HG02678 (cell line): ENCODE results near the gene TEKT1.

Experiments
- ATAC-seq: cut with Tn5 transposase; IDR thresholded peaks from one replicate; pipeline ENCODE4 v1.9.1; 2021; ENCODE audit warnings: mild to moderate bottlenecking, moderate library complexity; ENCODE audit not compliant: unreplicated experiment

Gene TEKT1

DNA sequence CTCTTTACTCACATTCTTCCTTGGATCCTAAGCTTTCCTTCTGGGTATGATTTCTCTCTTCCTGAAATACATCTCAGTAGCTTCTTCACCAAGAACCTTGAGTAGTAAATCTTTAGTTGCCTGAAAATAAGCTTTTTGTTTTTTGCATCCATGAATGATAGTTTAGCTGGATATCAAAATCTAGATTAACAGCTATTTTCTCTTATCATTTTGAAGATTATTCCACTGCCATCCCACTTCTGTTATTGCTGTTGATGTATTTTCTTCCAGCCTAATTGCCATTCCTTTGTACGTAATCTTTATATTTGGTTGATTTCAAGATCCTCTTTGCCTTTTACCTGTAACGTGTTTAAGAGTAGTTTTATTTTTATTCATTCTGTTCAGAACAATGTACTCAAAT is 63.1 kb downstream of the TEKT1 start:
- no peak for ATAC-seq

DNA sequence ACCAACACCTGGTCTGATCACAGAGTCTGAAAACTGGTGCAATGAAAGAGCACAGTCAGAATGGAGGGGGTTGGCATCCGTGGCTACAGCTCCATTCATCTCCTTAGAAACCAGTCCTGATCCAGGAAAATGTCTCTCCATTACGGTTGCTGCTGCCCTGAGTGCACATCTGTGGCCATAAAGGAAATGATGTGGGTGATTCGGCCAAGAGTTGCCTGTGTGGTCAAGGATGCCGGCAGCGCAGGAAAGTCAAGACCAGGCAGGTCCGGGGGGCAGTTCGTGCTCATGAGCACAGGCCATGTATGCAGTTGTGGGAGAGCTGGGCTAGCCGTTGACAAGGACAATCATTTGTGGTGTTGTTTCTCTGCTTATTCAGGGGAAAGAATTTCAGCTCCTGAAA is 69.8 kb downstream of the TEKT1 start:
- no peak for ATAC-seq

DNA sequence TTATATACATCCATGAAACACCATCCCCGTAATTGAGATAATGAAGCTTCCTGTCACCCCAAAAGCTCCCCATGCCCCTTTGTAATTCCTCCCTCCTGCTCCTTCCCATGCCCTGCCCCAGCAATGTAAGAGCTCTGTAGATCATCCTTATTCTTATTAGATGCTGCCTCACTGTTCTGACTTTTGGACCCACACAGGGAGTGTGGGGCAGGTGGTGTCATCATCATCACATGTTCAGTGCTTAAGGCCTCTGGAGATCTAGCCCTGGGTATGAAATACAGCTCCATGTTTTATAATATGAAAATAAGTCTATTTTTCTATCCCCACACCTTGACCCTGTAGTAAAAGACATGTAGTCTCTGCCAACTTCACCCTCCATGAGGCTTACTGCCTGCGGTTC is 73.8 kb downstream of the TEKT1 start:
- no peak for ATAC-seq

DNA sequence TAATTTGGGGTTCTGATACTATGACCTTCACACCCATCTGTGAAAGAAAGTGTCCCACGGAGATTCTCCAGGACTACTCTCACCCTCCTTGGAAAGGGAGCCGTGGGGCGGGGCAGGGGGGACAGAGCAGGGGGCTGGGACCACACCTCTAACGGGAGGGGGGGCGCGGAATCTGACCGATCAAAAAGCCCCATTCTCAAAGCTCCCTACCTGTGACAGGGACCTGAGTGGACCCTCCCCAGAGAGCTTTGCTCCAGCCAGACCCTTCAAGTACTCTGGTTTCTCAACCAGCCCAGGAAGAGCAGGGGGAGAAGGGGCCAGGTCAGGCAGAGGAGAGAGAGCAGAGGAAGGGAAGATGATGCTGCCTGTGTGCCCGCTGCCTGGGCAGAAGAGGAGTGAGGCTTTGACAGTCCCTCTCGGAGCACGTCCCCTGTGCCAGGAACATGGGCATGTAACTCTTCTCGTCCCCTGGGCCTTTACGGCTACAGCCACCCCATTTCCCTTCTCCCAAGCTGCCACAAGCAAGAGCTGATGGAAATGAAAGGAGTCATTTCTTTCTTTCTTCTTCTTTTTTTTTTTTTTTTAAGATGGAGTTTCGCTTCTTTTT is 75.0 kb downstream of the TEKT1 start:
- ATAC-seq, result no peak

DNA sequence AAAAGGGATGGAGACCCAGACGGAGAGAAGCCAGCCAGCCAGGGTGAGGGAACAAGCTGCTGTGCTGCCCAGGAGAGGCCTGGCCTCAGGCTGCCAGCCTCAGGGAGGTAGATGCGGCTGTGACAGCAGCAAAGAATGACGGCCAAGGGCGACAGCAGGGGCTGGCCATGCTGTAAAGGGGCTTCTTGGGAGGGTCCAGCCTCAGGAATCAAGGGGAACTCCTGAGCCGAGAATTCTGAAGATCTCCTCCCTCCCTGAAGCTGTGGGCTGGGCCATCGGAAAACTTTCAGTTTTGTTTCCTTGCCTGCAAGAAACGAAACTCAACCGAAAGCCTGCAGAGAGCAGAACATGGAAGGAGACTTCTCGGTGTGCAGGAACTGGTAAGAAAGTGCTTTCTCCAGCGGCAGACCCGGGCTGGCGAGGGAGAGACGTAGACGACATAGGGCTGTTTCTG is 75.8 kb downstream of the TEKT1 start, which contains the start of gene XAF1:
XAF1 (plus strand) TSS at position 316 of the 454 bp plus-strand sequence; CDS start at position 349, 33 bp downstream.
- no peak for ATAC-seq

DNA sequence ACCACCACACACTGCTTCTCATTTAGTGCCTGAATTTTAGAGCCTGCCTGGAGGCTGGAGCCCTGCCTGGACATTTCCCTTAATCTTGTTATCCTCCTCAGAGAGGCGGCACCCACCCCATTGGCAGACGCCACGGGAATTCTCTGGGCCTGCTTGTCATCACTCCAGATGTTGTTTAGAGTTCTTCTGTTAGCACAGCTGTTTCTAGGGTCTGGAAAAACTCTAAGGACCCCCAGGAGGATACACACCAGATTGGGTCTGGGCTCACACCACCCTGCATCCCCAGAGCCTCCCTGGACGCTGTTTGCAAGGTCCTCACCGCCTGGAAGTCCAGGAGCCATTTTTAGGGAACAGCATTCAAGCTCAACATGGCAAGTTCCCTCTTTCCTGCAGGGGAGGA is 76.2 kb downstream of the TEKT1 start:
- no peak for ATAC-seq

DNA sequence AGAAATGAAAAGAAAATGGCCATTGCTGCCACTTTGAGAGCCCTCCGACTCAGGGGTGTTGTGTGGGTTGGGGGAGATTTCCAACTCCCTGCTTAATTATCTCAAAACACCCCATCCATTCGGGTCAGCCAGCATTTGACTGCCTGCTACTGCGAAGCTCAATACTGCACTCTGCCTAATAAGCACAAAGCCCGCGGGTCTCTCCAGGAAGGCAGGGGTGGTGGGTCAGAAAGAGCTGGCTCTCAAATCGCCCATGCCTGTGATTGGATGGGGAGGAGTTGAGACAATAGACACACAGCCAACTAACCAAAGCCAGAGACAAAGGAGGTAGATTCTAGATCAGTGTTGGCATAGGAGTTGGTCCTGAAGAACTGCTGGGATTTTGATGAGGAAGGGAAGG is 78.0 kb downstream of the TEKT1 start:
- ATAC-seq, result no peak

DNA sequence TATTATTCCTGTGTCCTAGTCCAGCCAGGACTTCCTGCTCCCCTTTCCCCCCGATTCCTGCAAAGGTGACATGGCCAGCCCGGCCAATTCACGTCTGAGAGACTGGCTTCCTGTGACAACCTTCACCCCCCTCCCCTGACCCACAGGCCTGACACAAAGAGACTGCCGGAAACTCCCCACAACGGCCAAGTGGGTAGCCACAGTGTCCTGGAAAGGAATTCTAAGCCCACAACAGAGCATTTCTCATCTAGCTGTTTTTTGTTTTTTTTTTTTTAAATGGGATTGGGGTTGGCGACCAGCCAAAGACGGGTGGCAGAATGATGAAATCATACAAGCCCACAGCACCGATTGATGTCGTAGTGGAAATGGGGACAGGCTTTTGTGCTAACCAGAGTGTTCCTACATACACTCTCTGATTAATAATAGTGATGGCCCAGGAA is 78.5 kb downstream of the TEKT1 start:
- ATAC-seq, result no peak

DNA sequence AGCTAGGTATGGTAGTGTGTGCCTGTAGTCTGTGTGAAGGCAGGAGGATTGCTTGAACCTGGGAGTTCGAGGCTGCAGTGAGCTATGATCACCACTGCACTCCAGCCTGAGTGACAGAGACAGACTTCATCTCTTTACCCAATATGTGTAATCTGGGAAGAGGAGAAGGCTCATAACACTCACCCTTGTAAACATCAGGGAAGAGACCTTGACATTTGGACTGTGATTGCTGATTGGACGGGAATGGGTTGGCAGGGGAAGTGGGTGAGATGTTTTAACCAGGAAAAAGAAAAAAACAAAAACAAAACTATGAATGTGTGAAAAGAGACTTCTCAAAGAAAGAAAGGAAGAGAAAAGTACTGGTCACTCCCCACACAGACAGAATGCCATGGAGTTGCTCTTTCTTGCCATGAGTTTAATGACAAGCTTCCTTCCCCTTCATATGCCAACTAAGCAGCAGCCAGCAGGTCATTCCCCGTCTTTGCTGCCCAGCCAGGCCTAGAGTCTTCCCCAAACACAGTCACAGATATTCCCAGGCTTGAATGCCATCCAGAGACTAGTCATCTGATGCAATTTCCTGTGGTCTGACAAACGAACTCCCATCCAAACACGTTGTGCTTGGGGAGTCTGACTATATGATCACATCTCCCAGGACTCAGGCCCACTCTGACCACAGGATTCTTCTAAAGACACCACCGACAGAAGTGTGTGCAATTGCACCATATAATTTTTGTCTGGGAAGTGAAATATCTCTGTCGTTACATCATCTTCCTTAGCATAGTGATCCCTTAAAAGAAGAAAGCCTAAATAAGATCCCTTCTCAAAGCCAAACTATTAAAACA is 79.2 kb downstream of the TEKT1 start:
- ATAC-seq, result no peak

DNA sequence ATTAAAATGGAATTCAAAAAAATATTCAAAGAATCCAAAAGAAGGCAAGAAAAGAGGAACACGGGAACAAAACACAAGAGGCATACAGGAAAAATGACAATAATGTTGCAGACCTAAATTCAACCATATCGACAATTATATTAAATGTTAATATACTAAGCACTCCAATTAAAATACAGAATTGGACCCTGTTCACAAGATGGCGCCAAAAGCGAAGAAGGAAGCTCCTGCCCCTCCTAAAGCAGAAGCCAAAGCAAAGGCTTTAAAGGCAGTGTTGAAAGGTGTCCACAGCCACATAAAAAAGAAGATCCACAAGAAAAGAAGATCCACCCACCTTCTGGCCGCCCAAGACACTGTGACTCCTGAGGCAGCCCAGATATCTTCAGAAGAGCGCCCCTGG is 82.0 kb downstream of the TEKT1 start:
- ATAC-seq, result no peak

DNA sequence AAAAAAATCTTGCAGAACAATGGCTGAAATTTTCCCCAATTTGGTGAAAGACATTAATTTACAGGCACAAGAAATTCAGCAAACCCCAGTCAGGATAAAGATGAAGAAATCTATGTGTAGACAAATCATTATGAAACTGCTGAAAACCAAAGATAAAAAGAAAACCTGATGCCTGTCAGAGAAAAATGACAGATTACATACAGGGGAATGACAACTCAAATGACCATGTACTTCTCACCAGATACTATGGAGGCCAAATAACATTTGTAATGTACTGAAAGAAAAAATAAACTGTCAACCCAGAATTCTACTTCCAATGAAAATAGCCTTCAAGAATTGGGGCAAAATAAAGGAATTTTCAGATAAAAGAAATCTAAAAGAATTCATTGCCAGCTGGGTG is 82.9 kb downstream of the TEKT1 start:
- no peak for ATAC-seq
